ENCODE measurements around the gene KCNJ12. TPM values are rescaled to one million over a fixed set of nuclear protein-coding genes. Genes with fewer than 3 reads are reported as not detected.

Gene KCNJ12
- total RNA-seq, 4 donors from 2014 or later: 3.8 to 14.2 (median 6.3) TPM

GRCh38 chr17:21351366-21352065 is 24.6 kb upstream of the KCNJ12 start:
- WGBS, 2 donors: 64 to 66% methylated on average over 3 of the region's 3 CpGs
- TF ChIP-seq, protein P1, sequence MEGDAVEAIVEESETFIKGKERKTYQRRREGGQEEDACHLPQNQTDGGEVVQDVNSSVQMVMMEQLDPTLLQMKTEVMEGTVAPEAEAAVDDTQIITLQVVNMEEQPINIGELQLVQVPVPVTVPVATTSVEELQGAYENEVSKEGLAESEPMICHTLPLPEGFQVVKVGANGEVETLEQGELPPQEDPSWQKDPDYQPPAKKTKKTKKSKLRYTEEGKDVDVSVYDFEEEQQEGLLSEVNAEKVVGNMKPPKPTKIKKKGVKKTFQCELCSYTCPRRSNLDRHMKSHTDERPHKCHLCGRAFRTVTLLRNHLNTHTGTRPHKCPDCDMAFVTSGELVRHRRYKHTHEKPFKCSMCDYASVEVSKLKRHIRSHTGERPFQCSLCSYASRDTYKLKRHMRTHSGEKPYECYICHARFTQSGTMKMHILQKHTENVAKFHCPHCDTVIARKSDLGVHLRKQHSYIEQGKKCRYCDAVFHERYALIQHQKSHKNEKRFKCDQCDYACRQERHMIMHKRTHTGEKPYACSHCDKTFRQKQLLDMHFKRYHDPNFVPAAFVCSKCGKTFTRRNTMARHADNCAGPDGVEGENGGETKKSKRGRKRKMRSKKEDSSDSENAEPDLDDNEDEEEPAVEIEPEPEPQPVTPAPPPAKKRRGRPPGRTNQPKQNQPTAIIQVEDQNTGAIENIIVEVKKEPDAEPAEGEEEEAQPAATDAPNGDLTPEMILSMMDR (IDR thresholded peaks at IDR 0.05): no peak
- TF ChIP-seq POLR2A (IDR thresholded peaks at IDR 0.05): no peak
- no peak overlapping the region for H3K4me3 ChIP-seq (ENCODE audit: low read depth, poor library complexity, severe bottlenecking)
- no peak for DNase-seq (ENCODE audit: low spot score in 2 of 2)
- intact Hi-C loops (cut with DNase I; ENCODE audit: low total_unique reads): no loop called here

GRCh38 chr17:21352221-21352980 is 23.8 kb upstream of the KCNJ12 start:
- TF ChIP-seq, protein P1 (IDR thresholded peaks at IDR 0.05): no peak
- no peak for TF ChIP-seq POLR2A (IDR thresholded peaks at IDR 0.05)
- no peak overlapping the region for H3K4me3 ChIP-seq (ENCODE audit: low read depth, poor library complexity, severe bottlenecking)
- intact Hi-C loops (cut with DNase I; ENCODE audit: low total_unique reads): no loop called here
- DNase-seq (ENCODE audit: low spot score in 2 of 2): no peak
- WGBS, 2 donors: 90 to 91% methylated on average over 23 of the region's 23 CpGs

DNA sequence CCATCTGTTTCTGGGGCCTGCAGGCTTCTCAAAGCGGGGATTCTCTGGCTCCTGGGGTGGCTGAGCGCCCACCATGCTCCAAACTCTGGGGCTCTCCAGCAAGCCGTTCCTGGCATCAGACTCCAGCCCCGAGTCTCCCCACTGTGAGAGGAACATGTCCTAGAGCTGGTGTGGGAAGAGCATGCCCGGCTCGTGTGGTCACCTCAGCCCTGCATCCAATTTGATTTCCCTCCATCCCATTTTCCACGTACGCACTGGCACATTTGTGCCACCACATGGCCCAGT is 23.2 kb upstream of the KCNJ12 start:
- DNase-seq (ENCODE audit: low spot score in 2 of 2): no peak
- H3K4me3 ChIP-seq (ENCODE audit: low read depth, poor library complexity, severe bottlenecking): no peak overlapping the region
- TF ChIP-seq, protein P1 (IDR thresholded peaks at IDR 0.05): no peak
- 86 to 88% methylated on average over 8 of the region's 8 CpGs for WGBS, 2 donors
- intact Hi-C loops (cut with DNase I; ENCODE audit: low total_unique reads): no loop called here

GRCh38 chr17:21353326-21354010 is 22.7 kb upstream of the KCNJ12 start:
- WGBS, 2 donors: 44 to 54% methylated on average over 13 of the region's 13 CpGs
- intact Hi-C loops (cut with DNase I; ENCODE audit: low total_unique reads): no loop called here

GRCh38 chr17:21354796-21355385 is 21.3 kb upstream of the KCNJ12 start:
- intact Hi-C loops (cut with DNase I; ENCODE audit: low total_unique reads): no loop called here
- WGBS, 2 donors: 88 to 95% methylated on average over 13 of the region's 13 CpGs
- TF ChIP-seq, protein P1 (IDR thresholded peaks at IDR 0.05): no peak
- TF ChIP-seq POLR2A (IDR thresholded peaks at IDR 0.05): no peak
- DNase-seq (ENCODE audit: low spot score in 2 of 2): no peak
- no peak overlapping the region for H3K4me3 ChIP-seq (ENCODE audit: low read depth, poor library complexity, severe bottlenecking)

More at GRCh38 chr17:21353326-21354010, 22.7 kb upstream of the KCNJ12 start:
- peak in 1 of 2 donors; percentile 48 for DNase-seq (ENCODE audit: low spot score in 2 of 2)
- H3K4me3 ChIP-seq (ENCODE audit: low read depth, poor library complexity, severe bottlenecking): no peak overlapping the region
- TF ChIP-seq POLR2A (IDR thresholded peaks at IDR 0.05): no peak
- TF ChIP-seq, protein P1 (IDR thresholded peaks at IDR 0.05): no peak
